ENCODE data around the gene MYH15.

Gene MYH15

GRCh38 chr3:108469126-108469525 lies 41.3 kb downstream of the MYH15 start:
- DNase-seq, result no peak

- DNase-seq, result no peak
Observed at GRCh38 chr3:108468577-108468976, 41.8 kb downstream of the MYH15 start.

- no peak for DNase-seq
Observed at GRCh38 chr3:108462899-108463298, 47.5 kb downstream of the MYH15 start.

- DNase-seq, result no peak
Observed at GRCh38 chr3:108461661-108462111, 48.7 kb downstream of the MYH15 start.

GRCh38 chr3:108459225-108459624 lies 51.2 kb downstream of the MYH15 start:
- no peak for DNase-seq

GRCh38 chr3:108455212-108455705 lies 55.1 kb downstream of the MYH15 start:
- no peak for DNase-seq

DNA sequence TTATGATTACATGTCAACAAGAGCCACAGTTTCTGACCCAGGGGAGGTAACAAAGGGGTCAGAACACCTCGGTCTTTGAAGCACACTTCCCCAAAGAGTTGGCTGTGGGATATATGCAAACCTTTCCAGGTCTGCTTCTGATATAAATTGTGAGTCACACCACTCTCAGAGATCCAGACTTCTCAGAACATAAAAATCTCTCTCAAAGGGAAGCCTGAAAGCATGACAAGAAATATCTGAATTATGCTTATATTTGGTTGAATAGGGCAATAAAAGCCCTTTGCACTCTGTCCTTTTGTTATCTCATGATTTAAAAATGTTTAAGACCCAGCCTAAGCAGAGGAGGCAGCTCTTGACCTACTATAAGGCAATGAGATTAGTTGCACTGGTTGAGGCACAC lies 56.8 kb downstream of the MYH15 start:
- no peak for DNase-seq

DNA sequence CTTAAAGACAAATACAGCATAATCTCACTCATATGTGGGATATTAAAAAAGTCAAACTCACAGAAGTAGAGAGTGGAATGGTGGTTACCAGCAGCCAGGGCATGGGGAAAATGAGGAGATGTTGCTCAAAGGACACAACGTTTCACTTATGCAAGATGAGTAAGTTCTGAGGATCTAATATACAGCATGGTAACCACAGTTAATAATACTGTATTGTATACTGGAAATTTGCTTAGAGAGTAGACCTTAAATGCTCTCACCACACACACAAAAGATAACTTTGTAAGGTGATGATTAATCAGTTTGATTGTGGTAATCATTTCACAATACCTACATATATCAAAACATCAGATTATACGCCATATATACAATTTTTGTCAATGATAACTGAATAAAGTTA lies 60.0 kb downstream of the MYH15 start:
- no peak for DNase-seq

DNA sequence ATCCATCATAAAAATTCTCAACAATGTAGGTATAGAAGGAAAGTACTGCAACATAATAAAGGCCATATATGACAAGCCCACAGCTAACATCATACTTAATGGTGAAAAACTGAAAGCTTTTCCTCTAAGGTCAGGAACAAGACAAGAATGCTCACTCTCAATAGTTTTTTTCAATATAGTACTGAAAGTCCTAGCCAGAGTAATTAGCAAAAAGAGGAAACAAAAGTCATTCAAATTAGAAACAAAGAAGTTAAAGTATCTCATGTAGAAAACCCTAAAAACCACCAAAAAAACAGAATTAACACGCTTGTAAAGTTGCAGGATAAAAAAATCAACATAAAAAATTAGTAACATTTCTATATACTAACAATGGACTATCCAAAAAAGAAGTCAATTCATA lies 61.8 kb downstream of the MYH15 start:
- no peak for DNase-seq

GRCh38 chr3:108447096-108447847 lies 63.1 kb downstream of the MYH15 start:
- no peak for DNase-seq

DNA sequence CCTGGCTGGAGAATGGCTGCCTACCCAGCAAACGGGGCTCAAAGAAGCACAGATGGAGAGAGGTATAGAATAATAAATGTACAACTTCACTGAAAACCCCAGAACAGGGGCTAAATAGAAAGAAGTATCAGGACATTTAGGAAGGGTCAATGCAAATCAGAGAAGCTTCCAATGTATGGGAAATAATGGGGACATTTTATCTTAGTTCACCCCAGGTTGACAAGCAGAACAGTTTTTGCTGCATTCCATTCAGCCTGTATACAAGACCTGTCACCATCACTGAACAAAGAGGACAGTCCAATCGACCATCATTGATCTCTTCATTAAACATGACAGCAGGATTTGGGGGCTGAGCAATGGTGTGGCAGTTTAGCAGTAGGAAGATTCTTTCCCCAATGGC lies 68.1 kb downstream of the MYH15 start:
- no peak for DNase-seq

- no peak for DNase-seq
Observed at GRCh38 chr3:108441518-108441917, 68.9 kb downstream of the MYH15 start.

- no peak for DNase-seq
Observed at GRCh38 chr3:108441071-108441507, 69.3 kb downstream of the MYH15 start.

GRCh38 chr3:108438542-108438941 lies 71.9 kb downstream of the MYH15 start:
- DNase-seq, result no peak

DNA sequence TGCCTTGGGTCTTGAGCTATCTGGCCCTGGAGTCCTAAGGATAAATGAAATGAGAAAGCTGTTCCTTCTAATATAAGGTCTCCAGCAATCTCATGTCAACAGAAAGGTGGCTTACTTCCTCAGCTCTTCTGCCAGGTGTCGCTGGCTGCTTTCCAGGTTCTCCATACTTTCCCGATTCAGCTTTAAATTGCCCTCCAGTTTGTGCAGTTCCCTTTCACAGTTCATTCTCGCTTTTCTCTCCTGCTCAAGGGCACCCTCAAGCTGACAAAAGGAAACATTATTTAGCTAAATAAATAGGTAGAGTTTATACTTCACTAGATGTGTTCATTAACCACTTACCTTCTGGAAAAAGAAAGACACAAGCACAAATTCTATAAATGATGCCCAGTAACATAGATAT lies 73.0 kb downstream of the MYH15 start:
- peak; percentile 29 to 44 for DNase-seq

GRCh38 chr3:108433928-108434327 lies 76.5 kb downstream of the MYH15 start:
- no peak for DNase-seq

DNA sequence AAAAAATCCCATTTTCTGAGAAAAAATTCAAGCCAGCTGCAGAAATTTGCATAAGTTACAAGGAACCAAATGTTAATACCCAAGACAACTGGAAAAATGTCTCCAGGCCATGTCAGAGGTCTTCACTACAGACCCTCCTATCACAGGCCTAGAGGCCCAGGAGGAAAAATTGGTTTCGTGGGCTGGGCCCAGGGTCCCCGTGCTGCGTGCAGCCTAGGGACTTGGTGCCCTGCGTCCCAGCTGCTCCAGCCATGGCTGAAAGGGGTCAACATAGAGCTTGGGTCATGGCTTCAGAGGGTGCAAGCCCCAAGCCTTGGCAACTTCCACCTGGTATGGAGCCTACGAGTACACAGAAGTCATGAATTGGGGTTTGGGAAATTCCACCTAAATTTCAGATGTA lies 78.0 kb downstream of the MYH15 start:
- DNase-seq, result no peak

DNA sequence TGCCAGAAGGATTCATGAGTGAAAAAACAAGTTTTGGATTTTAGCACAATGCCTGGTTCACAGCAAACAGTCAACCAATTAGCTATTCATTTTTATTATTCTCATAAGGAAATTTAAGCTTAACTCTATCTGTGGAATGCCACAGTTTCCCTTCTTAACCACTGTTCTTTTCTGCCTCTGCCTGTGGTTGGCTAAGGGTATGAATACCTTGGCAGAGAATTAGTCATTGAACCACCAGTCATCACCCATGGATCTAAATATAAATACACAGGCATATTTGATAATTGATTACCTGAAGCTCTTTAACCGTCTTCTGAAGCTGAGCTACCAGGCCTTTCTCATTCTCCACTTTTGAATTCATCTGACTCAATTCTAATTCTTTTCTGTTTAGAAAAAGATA lies 79.9 kb downstream of the MYH15 start:
- no peak for DNase-seq

- DNase-seq, result no peak
Observed at GRCh38 chr3:108428586-108428985, 81.8 kb downstream of the MYH15 start.

- DNase-seq, result no peak
Observed at GRCh38 chr3:108420926-108421325, 89.5 kb downstream of the MYH15 start.

- no peak for DNase-seq
Observed at GRCh38 chr3:108416111-108416869, 94.1 kb downstream of the MYH15 start.

GRCh38 chr3:108415661-108416060 lies 94.7 kb downstream of the MYH15 start:
- DNase-seq, result no peak

DNA sequence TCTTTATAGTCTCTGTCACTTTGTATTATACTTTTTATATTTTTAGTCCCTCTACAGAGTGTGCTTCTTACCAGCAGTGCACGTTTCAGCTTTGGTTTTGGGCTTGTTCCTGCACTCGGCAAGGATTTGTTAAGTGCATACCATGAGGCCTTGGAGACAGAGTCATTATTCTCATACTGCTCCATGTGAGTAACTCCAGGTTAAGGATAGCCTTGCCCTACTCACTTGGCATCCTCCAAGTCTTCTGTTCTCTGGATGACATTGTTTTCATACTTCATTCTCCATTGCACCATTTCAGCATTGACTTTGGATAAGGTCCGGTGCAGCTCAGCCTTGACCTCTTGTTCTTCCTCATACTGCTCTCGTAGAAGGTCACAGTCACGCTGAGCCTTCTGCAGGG lies 96.4 kb downstream of the MYH15 start:
- no peak for DNase-seq

DNA sequence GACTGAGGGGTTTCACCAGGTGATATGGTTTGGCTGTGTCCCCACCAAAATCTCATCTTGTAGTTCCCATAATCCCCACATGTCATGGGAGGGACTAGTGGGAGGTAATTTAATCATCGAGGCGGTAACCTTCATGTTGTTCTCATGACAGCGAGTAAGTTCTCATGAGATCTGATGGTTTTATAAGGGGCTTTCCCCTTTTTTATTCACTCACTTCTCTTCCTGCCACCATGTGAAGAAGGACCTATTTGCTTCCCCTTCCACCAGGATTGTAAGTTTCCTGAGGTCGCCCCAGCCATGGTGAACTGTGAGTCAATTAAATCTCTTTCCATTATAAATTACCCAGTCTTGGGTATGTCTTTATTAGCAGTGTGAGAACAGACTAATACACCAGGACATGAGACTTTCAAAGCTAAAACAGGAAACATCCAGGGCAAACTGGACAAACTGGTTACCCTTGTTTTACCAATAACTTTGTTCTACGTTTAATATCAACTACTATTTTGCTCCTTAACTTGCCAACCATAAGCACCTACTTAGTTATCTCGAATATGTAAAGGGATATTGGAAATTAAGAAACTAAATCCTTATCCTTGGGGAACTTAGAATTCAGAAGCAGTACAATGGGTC lies 98.2 kb downstream of the MYH15 start:
- DNase-seq, result peak in 1 of 2 experiments; percentile 6
